HCT116 (cell line): ENCODE data around the gene ILF2. TPM values are rescaled to one million over a fixed set of nuclear protein-coding genes. Genes with fewer than 3 reads are reported as not detected.

Experiments
- ATAC-seq: fragments of 200-7000 bp; cut with Tn5 transposase; 2 replicates; pipeline ENCODE4 v1.9.1; 2020; ENCODE audit warnings: mild to moderate bottlenecking, moderate library complexity
- BruUV-seq: library from RNA; stranded (reverse); fragments of 400-500 nt; replicated peaks from 2 replicates; lab custom pipeline; 2021; lab: Mats Ljungman, UMichigan
- CTCF ChIA-PET: fragments of 300-600 bp; sonication (Branson Sonifier 250); formaldehyde crosslinking; loops from one replicate; lab custom pipeline; 2021; ENCODE audit warnings: antibody characterized with exemption; lab: Charles Lee
- POLR2A ChIA-PET: fragments of 300-600, 350-600 bp; sonication (Branson Sonifier 250); formaldehyde crosslinking; loops from one replicate; lab custom pipeline; 2021; ENCODE audit warnings: antibody characterized with exemption; lab: Charles Lee
- RAD21 ChIA-PET, 2 experiments: fragments of 300-600 bp; sonication (Branson Sonifier 250); formaldehyde crosslinking; loops; one replicate each; lab custom pipeline; 2023; ENCODE audit warnings: low total read pairs in 2 of 2; ENCODE audit not compliant: uncharacterized antibody in 2 of 2, unreplicated experiment in 2 of 2, low non-redundant PET in 1 of 2; lab: Charles Lee
- DNase-seq: peaks from one replicate; pipeline ENCODE4 v3.0.0-alpha.2; 2010; ENCODE audit warnings: low read depth, low spot score
- H2AFZ ChIP-seq: fragments of 200-600 bp; shearing (Covaris generic), sonication (generic); 2 replicates; pipeline ENCODE4 v1.6.1; 2017; ENCODE audit warnings: low read depth, mixed run types, mixed read lengths, antibody characterized with exemption, low read length; ENCODE audit not compliant: poor library complexity, severe bottlenecking
- H3K27ac ChIP-seq: 2 replicates; pipeline ENCODE4 v1.5.1; 2012; ENCODE audit warnings: low read depth, low read length
- H3K27me3 ChIP-seq: fragments of 200-600 bp; sonication (generic); 2 replicates; pipeline ENCODE4 v1.6.1; 2016; ENCODE audit warnings: mixed run types, low read length, mixed read lengths; ENCODE audit not compliant: insufficient read depth
- H3K36me3 ChIP-seq, 2 experiments: fragments of 200-500 bp in 1 of 2; fragments of 200-600 bp in 1 of 2; sonication (Bioruptor generic) in 1 of 2; sonication (generic) in 1 of 2; 2 replicates each; pipeline versions ENCODE4 v1.5.1 to v1.6.1; 2014 to 2016; ENCODE audit warnings: low read length in 2 of 2, inconsistent platforms in 1 of 2, mixed read lengths in 1 of 2, mixed run types in 1 of 2; ENCODE audit not compliant: insufficient read depth in 2 of 2, control insufficient read depth in 1 of 2
- H3K4me1 ChIP-seq, 2 experiments: fragments of 200-600 bp in 1 of 2; sonication (generic) in 1 of 2; 2 replicates each; pipeline versions ENCODE4 v1.5.1 to v1.6.1; 2012 to 2017; ENCODE audit warnings: low read length in 2 of 2, inconsistent platforms in 1 of 2, mild to moderate bottlenecking in 1 of 2, mixed read lengths in 1 of 2, mixed run types in 1 of 2, moderate library complexity in 1 of 2; ENCODE audit not compliant: insufficient read depth in 2 of 2, control insufficient read depth in 1 of 2
- H3K4me2 ChIP-seq: fragments of 200-600 bp; sonication (generic); 2 replicates; pipeline ENCODE4 v1.6.1; 2017; ENCODE audit warnings: mixed run types, low read length, mixed read lengths
- H3K4me3 ChIP-seq, 2 experiments: fragments of 200-600 bp in 1 of 2; sonication (generic) in 1 of 2; replicated peaks in 1 of 2; 2 replicates each; pipeline ENCODE4 v1.5.1; 2011 to 2016; ENCODE audit warnings: low read length in 2 of 2, control low read depth in 1 of 2, low read depth in 1 of 2, mild to moderate bottlenecking in 1 of 2, mixed read lengths in 1 of 2, mixed run types in 1 of 2
- H3K79me2 ChIP-seq: fragments of 200-600 bp; sonication (generic); 2 replicates; pipeline ENCODE4 v1.6.1; 2017; ENCODE audit warnings: mild to moderate bottlenecking, mixed run types, low read length, moderate library complexity, mixed read lengths; ENCODE audit not compliant: insufficient read depth
- H3K9ac ChIP-seq: fragments of 200-600 bp; sonication (generic); 2 replicates; pipeline ENCODE4 v1.6.1; 2016; ENCODE audit warnings: low read length, mixed read lengths
- H3K9me2 ChIP-seq: fragments of 200-600 bp; sonication (generic), shearing (Covaris generic); 2 replicates; pipeline ENCODE4 v1.6.1; 2017; ENCODE audit warnings: mixed run types, mild to moderate bottlenecking, moderate library complexity; ENCODE audit not compliant: insufficient read depth
- H3K9me3 ChIP-seq, 2 experiments: fragments of 200-500 bp in 1 of 2; fragments of 200-600 bp in 1 of 2; sonication (Bioruptor generic) in 1 of 2; sonication (generic) in 1 of 2; 2 replicates each; pipeline ENCODE4 v1.6.1; 2014 to 2017; ENCODE audit warnings: low read length in 2 of 2, mixed read lengths in 2 of 2, inconsistent platforms in 1 of 2, low read depth in 1 of 2, mild to moderate bottlenecking in 1 of 2, mixed run types in 1 of 2, moderate library complexity in 1 of 2; ENCODE audit not compliant: control insufficient read depth in 1 of 2, insufficient read depth in 1 of 2
- H4K20me1 ChIP-seq: fragments of 200-600 bp; sonication (generic), shearing (Covaris generic); 2 replicates; pipeline ENCODE4 v1.6.1; 2017; ENCODE audit warnings: mixed run types, mild to moderate bottlenecking, moderate library complexity; ENCODE audit not compliant: insufficient read depth
- ELF1 ChIP-seq: IDR thresholded peaks from 2 replicates; pipeline ENCODE4 v1.6.1; 2012; ENCODE audit warnings: low read depth, borderline replicate concordance
- EZH2phosphoT487 ChIP-seq: fragments of 200-600 bp; IDR thresholded peaks from 2 replicates; pipeline ENCODE4 v1.6.1; 2018; ENCODE audit warnings: antibody characterized with exemption, borderline replicate concordance
- JUND ChIP-seq: IDR thresholded peaks from 2 replicates; pipeline ENCODE4 v1.6.1; 2012
- SIN3A ChIP-seq: IDR thresholded peaks from 2 replicates; pipeline ENCODE4 v1.6.1; 2012; ENCODE audit warnings: low read depth
- ZNF274 ChIP-seq: fragments of 200-500 bp; sonication (Bioruptor generic); IDR thresholded peaks from 2 replicates; pipeline ENCODE4 v1.6.1; 2014; ENCODE audit warnings: mild to moderate bottlenecking, low read depth, low read length, inconsistent platforms
- intact Hi-C: fragments of 100-400 bp; cut with micrococcal nuclease; formaldehyde crosslinking; loops from 2 replicates; pipeline ENCODE4 v1.10.0; 2022
- total RNA-seq: library from RNA; stranded (reverse); gene quantifications from one replicate; pipeline ENCODE4 v1.2.1, GENCODE V29; 2021; ENCODE audit not compliant: unreplicated experiment
- TF ChIP-seq, protein P1 (sequence below): IDR thresholded peaks from 2 replicates; pipeline ENCODE4 v1.6.1; 2012; ENCODE audit warnings: low read depth
- TF ChIP-seq, protein P2 (sequence below): IDR thresholded peaks from 2 replicates; pipeline ENCODE4 v1.6.1; 2011; ENCODE audit warnings: mild to moderate bottlenecking, low read length, moderate library complexity; ENCODE audit not compliant: insufficient replicate concordance; ENCODE audit errors: extremely low read depth

Gene ILF2
- total RNA-seq, 1 experiment from 2014 or later = 335 TPM

DNA sequence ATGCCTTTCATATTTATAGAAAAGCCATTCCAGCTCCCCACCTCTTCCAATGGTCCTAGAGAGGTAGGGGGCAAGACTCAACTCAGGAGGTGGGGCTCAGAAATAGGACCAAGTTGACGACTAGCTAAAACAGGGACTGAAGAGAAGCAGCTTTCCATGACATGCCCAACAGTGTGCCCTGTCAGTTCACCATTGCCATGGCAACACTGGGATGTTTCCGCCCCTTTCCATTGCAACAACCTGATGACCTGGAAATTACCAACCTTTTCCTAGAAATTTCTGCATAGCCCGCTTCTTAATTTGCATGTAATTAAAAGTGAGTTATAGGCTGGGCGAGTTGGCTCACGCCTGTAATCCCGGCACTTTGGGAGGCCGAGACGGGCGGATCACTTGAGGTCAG lies 34.7 kb upstream of the ILF2 start:
- no peak overlapping the region for H2AFZ ChIP-seq
- TF ChIP-seq JUND (no peak), EZH2phosphoT487 (no peak), ZNF274 (no peak), SIN3A (no peak), ELF1 (no peak)
- TF ChIP-seq, protein P1, sequence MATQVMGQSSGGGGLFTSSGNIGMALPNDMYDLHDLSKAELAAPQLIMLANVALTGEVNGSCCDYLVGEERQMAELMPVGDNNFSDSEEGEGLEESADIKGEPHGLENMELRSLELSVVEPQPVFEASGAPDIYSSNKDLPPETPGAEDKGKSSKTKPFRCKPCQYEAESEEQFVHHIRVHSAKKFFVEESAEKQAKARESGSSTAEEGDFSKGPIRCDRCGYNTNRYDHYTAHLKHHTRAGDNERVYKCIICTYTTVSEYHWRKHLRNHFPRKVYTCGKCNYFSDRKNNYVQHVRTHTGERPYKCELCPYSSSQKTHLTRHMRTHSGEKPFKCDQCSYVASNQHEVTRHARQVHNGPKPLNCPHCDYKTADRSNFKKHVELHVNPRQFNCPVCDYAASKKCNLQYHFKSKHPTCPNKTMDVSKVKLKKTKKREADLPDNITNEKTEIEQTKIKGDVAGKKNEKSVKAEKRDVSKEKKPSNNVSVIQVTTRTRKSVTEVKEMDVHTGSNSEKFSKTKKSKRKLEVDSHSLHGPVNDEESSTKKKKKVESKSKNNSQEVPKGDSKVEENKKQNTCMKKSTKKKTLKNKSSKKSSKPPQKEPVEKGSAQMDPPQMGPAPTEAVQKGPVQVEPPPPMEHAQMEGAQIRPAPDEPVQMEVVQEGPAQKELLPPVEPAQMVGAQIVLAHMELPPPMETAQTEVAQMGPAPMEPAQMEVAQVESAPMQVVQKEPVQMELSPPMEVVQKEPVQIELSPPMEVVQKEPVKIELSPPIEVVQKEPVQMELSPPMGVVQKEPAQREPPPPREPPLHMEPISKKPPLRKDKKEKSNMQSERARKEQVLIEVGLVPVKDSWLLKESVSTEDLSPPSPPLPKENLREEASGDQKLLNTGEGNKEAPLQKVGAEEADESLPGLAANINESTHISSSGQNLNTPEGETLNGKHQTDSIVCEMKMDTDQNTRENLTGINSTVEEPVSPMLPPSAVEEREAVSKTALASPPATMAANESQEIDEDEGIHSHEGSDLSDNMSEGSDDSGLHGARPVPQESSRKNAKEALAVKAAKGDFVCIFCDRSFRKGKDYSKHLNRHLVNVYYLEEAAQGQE = no peak
- TF ChIP-seq, protein P2, sequence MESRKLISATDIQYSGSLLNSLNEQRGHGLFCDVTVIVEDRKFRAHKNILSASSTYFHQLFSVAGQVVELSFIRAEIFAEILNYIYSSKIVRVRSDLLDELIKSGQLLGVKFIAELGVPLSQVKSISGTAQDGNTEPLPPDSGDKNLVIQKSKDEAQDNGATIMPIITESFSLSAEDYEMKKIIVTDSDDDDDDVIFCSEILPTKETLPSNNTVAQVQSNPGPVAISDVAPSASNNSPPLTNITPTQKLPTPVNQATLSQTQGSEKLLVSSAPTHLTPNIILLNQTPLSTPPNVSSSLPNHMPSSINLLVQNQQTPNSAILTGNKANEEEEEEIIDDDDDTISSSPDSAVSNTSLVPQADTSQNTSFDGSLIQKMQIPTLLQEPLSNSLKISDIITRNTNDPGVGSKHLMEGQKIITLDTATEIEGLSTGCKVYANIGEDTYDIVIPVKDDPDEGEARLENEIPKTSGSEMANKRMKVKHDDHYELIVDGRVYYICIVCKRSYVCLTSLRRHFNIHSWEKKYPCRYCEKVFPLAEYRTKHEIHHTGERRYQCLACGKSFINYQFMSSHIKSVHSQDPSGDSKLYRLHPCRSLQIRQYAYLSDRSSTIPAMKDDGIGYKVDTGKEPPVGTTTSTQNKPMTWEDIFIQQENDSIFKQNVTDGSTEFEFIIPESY = no peak
- TF ChIP-seq, all 23 proteins: peak for 0
- no peak overlapping the region for H3K4me3 ChIP-seq
- H3K9me2 ChIP-seq = no peaks in the 10 kb centered on the region
- no TSS peak for BruUV-seq
- ATAC-seq (no peak), DNase-seq (no peak)
- H3K36me3 ChIP-seq = no peaks in the 10 kb centered on the region
- intact Hi-C loops = no loop called here
- H3K9me3 ChIP-seq = no peaks in the 10 kb centered on the region
- H3K9ac ChIP-seq = no peak overlapping the region
- ChIA-PET CTCF (no interaction called here), POLR2A (no interaction called here), RAD21 (no interaction called here)
- no peaks in the 10 kb centered on the region for H4K20me1 ChIP-seq
- no peaks in the 10 kb centered on the region for H3K79me2 ChIP-seq
- H3K27ac ChIP-seq = no peak overlapping the region
- no peaks in the 10 kb centered on the region for H3K27me3 ChIP-seq
- peaks cover 18 to 29% of the 10 kb centered on the region in 2 experiments for H3K4me1 ChIP-seq
- H3K4me2 ChIP-seq = no peak overlapping the region
